Hepatic stellate cell (primary cell): ENCODE data around the gene MTURN.
"Not testable (repeated sequence)": the region's sequence is repeated elsewhere in the genome, so short reads cannot be mapped to it uniquely, and the experiment has no call there.

Experiments used
- DNase-seq: peaks from one replicate; pipeline ENCODE4 v3.0.0; 2011; ENCODE audit warnings: low spot score

MTURN gene

GRCh38 chr7:30181211-30181610, 46.4 kb downstream of the MTURN start:
- DNase-seq, result no peak

- DNase-seq, result no peak
These were observed 47.1 kb downstream of the MTURN start for GRCh38 chr7:30181736-30182522.

GRCh38 chr7:30182814-30183213, 48.0 kb downstream of the MTURN start:
- DNase-seq, result no peak

- DNase-seq, result no peak
These were observed 49.1 kb downstream of the MTURN start for GRCh38 chr7:30183749-30184369.

- no peak for DNase-seq
These were observed 50.2 kb downstream of the MTURN start for GRCh38 chr7:30184791-30185487.

GRCh38 chr7:30185496-30185895, 50.7 kb downstream of the MTURN start:
- no peak for DNase-seq

GRCh38 chr7:30186725-30187124, 51.9 kb downstream of the MTURN start:
- DNase-seq, result no peak

GRCh38 chr7:30187513-30187912, 52.7 kb downstream of the MTURN start:
- DNase-seq, result no peak

GRCh38 chr7:30188381-30188780, 53.6 kb downstream of the MTURN start:
- not testable (repeated sequence) for DNase-seq

GRCh38 chr7:30188811-30189210, 54.0 kb downstream of the MTURN start:
- no peak for DNase-seq

- no peak for DNase-seq
These were observed 57.0 kb downstream of the MTURN start for GRCh38 chr7:30191809-30192208.

GRCh38 chr7:30193336-30193943, 58.7 kb downstream of the MTURN start:
- DNase-seq, result no peak

- no peak for DNase-seq
These were observed 61.6 kb downstream of the MTURN start for GRCh38 chr7:30196408-30196807.

- no peak for DNase-seq
These were observed 62.7 kb downstream of the MTURN start for GRCh38 chr7:30197438-30197837.

- DNase-seq, result no peak
These were observed 64.5 kb downstream of the MTURN start for GRCh38 chr7:30199271-30199670.

GRCh38 chr7:30200591-30200990, 65.8 kb downstream of the MTURN start:
- DNase-seq, result no peak

- DNase-seq, result no peak
These were observed 66.4 kb downstream of the MTURN start for GRCh38 chr7:30201161-30201666.

GRCh38 chr7:30201921-30202320, 67.1 kb downstream of the MTURN start:
- no peak for DNase-seq

- no peak for DNase-seq
These were observed 67.9 kb downstream of the MTURN start for GRCh38 chr7:30202671-30203070.

- DNase-seq, result no peak
These were observed 71.7 kb downstream of the MTURN start for GRCh38 chr7:30206491-30206890.

- DNase-seq, result no peak
These were observed 72.2 kb downstream of the MTURN start for GRCh38 chr7:30206942-30207341.

GRCh38 chr7:30207376-30207775, 72.6 kb downstream of the MTURN start:
- DNase-seq, result no peak

- no peak for DNase-seq
These were observed 75.2 kb downstream of the MTURN start for GRCh38 chr7:30209951-30210350.
